A673 (cell line): ENCODE data around the gene SEBOX.

ENCODE experiments used
- EZH2 ChIP-seq: fragments of 200-600 bp; sonication (generic); IDR thresholded peaks from 2 replicates; pipeline ENCODE4 v1.6.1; 2017; ENCODE audit warnings: borderline replicate concordance, low read depth, mild to moderate bottlenecking, mixed read lengths, antibody characterized with exemption, low read length; ENCODE audit not compliant: poor library complexity, severe bottlenecking
- TF ChIP-seq, protein P1 (sequence below): fragments of 300-800, 200-600 bp; sonication (generic); conservative IDR thresholded peaks from 2 replicates; pipeline ENCODE4 v1.5.1; 2017; ENCODE audit warnings: low read depth, mild to moderate bottlenecking, antibody characterized with exemption, low read length, moderate library complexity, mixed read lengths

DNA sequence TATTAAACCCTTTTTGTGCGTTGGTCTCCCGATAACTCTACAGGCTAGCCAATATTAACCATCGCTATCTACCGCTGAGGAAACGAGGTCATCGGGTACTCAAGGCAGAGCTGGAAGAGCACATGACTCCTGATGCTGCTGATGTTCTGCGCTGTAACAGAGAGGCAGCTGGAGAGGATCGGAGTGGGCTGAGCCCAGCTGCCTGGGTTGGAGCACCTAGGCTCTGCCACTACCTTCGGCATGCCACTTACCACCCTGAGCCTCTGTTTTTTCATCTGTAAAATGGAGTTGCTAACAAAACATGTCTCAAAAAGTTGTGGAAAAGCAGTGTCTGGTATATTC, 41.4 kb upstream of the SEBOX start:
- TF ChIP-seq, protein P1, sequence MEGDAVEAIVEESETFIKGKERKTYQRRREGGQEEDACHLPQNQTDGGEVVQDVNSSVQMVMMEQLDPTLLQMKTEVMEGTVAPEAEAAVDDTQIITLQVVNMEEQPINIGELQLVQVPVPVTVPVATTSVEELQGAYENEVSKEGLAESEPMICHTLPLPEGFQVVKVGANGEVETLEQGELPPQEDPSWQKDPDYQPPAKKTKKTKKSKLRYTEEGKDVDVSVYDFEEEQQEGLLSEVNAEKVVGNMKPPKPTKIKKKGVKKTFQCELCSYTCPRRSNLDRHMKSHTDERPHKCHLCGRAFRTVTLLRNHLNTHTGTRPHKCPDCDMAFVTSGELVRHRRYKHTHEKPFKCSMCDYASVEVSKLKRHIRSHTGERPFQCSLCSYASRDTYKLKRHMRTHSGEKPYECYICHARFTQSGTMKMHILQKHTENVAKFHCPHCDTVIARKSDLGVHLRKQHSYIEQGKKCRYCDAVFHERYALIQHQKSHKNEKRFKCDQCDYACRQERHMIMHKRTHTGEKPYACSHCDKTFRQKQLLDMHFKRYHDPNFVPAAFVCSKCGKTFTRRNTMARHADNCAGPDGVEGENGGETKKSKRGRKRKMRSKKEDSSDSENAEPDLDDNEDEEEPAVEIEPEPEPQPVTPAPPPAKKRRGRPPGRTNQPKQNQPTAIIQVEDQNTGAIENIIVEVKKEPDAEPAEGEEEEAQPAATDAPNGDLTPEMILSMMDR, result no peak
- no peak for TF ChIP-seq EZH2
